Right lobe of liver (tissue), 6 donors: Measurements from ENCODE around the gene AQP1. TPM values are rescaled to one million over a fixed set of nuclear protein-coding genes. Genes with fewer than 3 reads are reported as not detected.

Source experiments
- ATAC-seq, 4 donors: fragments of 200-7000 bp; cut with Tn5 transposase; one replicate each; pipeline ENCODE4 v1.9.1; 2020; ENCODE audit warnings: mild to moderate bottlenecking in 4 of 4, moderate library complexity in 4 of 4
- DNase-seq, 3 donors: peaks; one replicate each; pipeline ENCODE4 v3.0.0-alpha.2; 2020
- H3K27ac ChIP-seq, 3 donors: fragments of 200-600 bp; one replicate each; pipeline ENCODE4 v1.8.0; 2022
- H3K27me3 ChIP-seq, 2 donors: fragments of 200-600 bp; one replicate each; pipeline ENCODE4 v1.8.0; 2022
- H3K36me3 ChIP-seq, 4 donors: fragments of 200-600 bp; sonication (generic) in 1 of 4; one replicate each; pipeline versions ENCODE4 v1.5.1 to v1.8.0; 2017 to 2022; ENCODE audit warnings: control low read depth in 1 of 4
- H3K4me1 ChIP-seq, 4 donors: fragments of 200-600 bp; sonication (generic) in 1 of 4; one replicate each; pipeline versions ENCODE4 v1.5.1 to v1.8.0; 2017 to 2022; ENCODE audit warnings: control low read depth in 1 of 4
- H3K4me3 ChIP-seq, 3 donors: fragments of 200-600 bp; one replicate each; pipeline ENCODE4 v1.8.0; 2022
- H3K9me3 ChIP-seq, 4 donors: fragments of 200-600 bp; sonication (generic) in 1 of 4; one replicate each; pipeline versions ENCODE4 v1.5.1 to v1.8.0; 2017 to 2022; ENCODE audit warnings: control low read depth in 1 of 4
- POLR2A ChIP-seq: fragments of 450-650 bp; IDR thresholded peaks from one replicate; pipeline ENCODE4 v1.6.1; 2017; ENCODE audit warnings: antibody characterized with exemption, mild to moderate bottlenecking
- WGBS: methylation state at CpG from one replicate; pipeline ENCODE4 v1.1.6; 2018; ENCODE audit warnings: low coverage, low lambda C conversion rate; ENCODE audit not compliant: insufficient coverage; ENCODE audit errors: missing lambda C conversion rate; 5-methylcytosine and 5-hydroxymethylcytosine counted together
- intact Hi-C, 2 donors: fragments of 100-400 bp; cut with DNase I; formaldehyde crosslinking; loops; one replicate each; pipeline versions ENCODE4 v1.11.2 to v1.14.1; 2022
- total RNA-seq, 6 experiments: library from RNA; depleted of rRNA in 2 of 6; stranded (reverse); fragments of >200 nt in 2 of 6; fragmentation: NEBNext Ultra II Directional in 3 of 6; extraction: Animal tissue kit (Norgen Biotek cat#: 25700) in 3 of 6; gene quantifications; one replicate each; pipeline versions ENCODE4 v1.1.0 to v1.2.4, GENCODE V29; 2016 to 2023
- TF ChIP-seq, protein P1 (sequence below), 4 donors: fragments of 200-600 bp in 3 of 4; fragments of 450-650 bp in 1 of 4; IDR thresholded peaks; one replicate each; pipeline versions ENCODE4 v1.5.1 to v1.8.0; 2016 to 2022; ENCODE audit warnings: antibody characterized with exemption in 4 of 4, mild to moderate bottlenecking in 2 of 4
- donor health status: DM: no; HTN: yes; CAD: no.
- donor health status: DM: no; HTN: no; CAD: no.
- donor health status: DM: no; HTN: no; CAD: no.
- donor health status: DM: no; HTN: yes; CAD: no.
- donor health status: DM: no; HTN: yes; CAD: no.

The AQP1 gene
- total RNA-seq, 6 experiments from 2014 or later: 11.3 to 20.8 (median 14.8) TPM

- intact Hi-C loops: no loop called here
- DNase-seq (no peak), ATAC-seq (no peak)
- Histone ChIP-seq H3K4me1 (no peaks in the 10 kb centered on the region), H3K27me3 (no peaks in the 10 kb centered on the region), H3K4me3 (peak overlapping the region in 1 of 3 donors; percentile 13), H3K9me3 (no peaks in the 10 kb centered on the region), H3K27ac (no peak overlapping the region), H3K36me3 (no peaks in the 10 kb centered on the region)
- WGBS: 86% methylated on average over 5 of the region's 16 CpGs
- TF ChIP-seq POLR2A: no peak
- TF ChIP-seq, protein P1, sequence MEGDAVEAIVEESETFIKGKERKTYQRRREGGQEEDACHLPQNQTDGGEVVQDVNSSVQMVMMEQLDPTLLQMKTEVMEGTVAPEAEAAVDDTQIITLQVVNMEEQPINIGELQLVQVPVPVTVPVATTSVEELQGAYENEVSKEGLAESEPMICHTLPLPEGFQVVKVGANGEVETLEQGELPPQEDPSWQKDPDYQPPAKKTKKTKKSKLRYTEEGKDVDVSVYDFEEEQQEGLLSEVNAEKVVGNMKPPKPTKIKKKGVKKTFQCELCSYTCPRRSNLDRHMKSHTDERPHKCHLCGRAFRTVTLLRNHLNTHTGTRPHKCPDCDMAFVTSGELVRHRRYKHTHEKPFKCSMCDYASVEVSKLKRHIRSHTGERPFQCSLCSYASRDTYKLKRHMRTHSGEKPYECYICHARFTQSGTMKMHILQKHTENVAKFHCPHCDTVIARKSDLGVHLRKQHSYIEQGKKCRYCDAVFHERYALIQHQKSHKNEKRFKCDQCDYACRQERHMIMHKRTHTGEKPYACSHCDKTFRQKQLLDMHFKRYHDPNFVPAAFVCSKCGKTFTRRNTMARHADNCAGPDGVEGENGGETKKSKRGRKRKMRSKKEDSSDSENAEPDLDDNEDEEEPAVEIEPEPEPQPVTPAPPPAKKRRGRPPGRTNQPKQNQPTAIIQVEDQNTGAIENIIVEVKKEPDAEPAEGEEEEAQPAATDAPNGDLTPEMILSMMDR (IDR thresholded peaks at IDR 0.05): no peak
These were observed 2.3 kb downstream of the AQP1 start for GRCh38 chr7:30913821-30914515.

DNA sequence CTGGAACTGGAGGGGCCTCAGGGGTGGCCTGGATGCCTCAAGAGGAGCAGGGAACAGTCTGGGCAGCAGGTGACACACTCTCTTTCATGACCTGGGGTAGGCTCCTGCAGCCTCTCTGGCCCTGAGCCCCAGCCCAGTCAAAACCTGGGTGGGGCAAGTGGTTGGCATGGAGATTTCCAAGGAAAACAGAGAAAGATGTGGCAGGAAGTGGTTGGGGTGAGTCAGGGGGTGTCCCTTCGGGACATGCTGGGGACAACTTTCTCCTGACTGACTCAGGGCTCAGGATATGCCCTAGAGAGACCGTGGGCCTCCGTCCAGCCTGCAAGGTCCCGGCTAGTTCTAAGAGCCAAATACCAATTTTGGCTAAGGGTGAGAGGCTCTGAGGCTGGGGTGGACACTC is 2.9 kb downstream of the AQP1 start:
- no peaks in the 10 kb centered on the region for H3K9me3 ChIP-seq
- H3K4me1 ChIP-seq: no peaks in the 10 kb centered on the region
- peak overlapping the region in 1 of 3 donors; percentile 1 for H3K4me3 ChIP-seq
- DNase-seq (no peak), ATAC-seq (peak in 2 of 4 donors; percentile 4 to 6)
- no peaks in the 10 kb centered on the region for H3K36me3 ChIP-seq
- H3K27me3 ChIP-seq: no peaks in the 10 kb centered on the region
- WGBS: 64% methylated on average over 4 of the region's 4 CpGs
- no peak overlapping the region for H3K27ac ChIP-seq
- TF ChIP-seq, protein P1 (IDR thresholded peaks at IDR 0.05): no peak
- TF ChIP-seq POLR2A: no peak
- intact Hi-C loops: no loop called here

DNA sequence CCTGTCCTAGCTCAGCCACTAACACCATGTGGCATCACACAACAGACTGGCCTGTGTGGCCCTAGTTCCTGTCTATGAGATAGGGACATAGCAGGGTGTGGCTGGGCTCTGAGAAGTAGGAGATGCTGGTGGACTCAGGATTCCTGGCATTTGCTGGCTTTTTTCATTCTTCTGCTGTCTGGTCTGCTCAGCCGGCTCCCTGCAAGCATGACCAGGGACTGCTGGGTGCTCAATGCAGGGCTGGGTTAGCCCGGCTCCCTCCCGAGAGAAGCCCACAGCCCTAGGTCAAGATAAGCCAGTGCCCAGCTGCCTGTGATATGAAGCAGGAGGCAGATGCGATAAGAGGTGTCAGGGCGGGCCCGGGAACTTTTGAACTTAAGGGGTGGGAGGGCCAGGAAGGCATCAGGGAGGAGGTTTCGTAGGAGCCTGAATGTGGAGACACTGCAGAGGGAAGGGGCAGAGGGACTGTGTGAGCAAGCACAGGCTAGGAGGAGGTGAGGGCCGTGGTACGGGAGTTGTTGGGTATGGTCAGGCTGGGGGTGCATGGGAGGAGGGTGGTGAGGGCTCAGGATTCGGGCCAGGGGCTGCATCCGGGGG is 3.5 kb downstream of the AQP1 start:
- no peaks in the 10 kb centered on the region for H3K9me3 ChIP-seq
- H3K4me1 ChIP-seq: no peaks in the 10 kb centered on the region
- 57% methylated on average over 7 of the region's 11 CpGs for WGBS
- H3K4me3 ChIP-seq: peak overlapping the region in 1 of 3 donors; percentile 1
- DNase-seq: no peak
- peak in 1 of 4 donors; percentile 6 for ATAC-seq
- TF ChIP-seq, protein P1 (IDR thresholded peaks at IDR 0.05): no peak
- no peak for TF ChIP-seq POLR2A
- H3K36me3 ChIP-seq: no peaks in the 10 kb centered on the region
- H3K27me3 ChIP-seq: no peaks in the 10 kb centered on the region
- intact Hi-C loops: no loop called here
- no peak overlapping the region for H3K27ac ChIP-seq

DNA sequence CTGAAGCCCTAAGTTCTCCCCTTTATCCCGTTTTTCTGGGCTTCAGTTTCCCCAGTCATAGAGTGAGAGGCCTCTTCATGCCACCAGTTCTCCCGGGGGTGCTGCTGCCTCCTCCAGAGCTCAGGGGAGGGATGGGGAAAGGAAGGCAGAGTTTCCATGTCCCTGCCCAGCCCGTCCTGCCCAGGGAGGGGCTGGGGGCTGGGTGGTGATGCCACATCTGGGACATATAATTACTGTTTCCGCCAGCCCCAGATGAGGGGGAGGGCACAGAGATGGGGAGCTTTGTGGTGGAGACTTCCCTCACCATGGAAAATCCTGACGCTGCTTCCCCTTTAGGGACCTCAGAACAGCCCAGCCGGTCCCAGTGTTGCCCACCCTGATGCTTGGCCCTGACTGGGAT is 4.1 kb downstream of the AQP1 start:
- Histone ChIP-seq H3K36me3 (no peaks in the 10 kb centered on the region), H3K9me3 (no peaks in the 10 kb centered on the region), H3K4me1 (no peaks in the 10 kb centered on the region), H3K4me3 (no peak overlapping the region), H3K27me3 (no peaks in the 10 kb centered on the region), H3K27ac (no peak overlapping the region)
- ATAC-seq (no peak), DNase-seq (no peak)
- TF ChIP-seq, protein P1 (IDR thresholded peaks at IDR 0.05): no peak
- TF ChIP-seq POLR2A: no peak
- WGBS: 48% methylated on average over 3 of the region's 6 CpGs
- intact Hi-C loops: no loop called here
